HUES64 (cell line): ENCODE data around the gene FTSJ3.

ENCODE experiments used
- H3K27ac ChIP-seq: 2 replicates; pipeline ENCODE4 v1.7.0; 2013; ENCODE audit warnings: low read depth, low read length, inconsistent platforms
- H3K27me3 ChIP-seq: 2 replicates; pipeline ENCODE4 v1.6.1; 2013; ENCODE audit warnings: mild to moderate bottlenecking, low read length; ENCODE audit not compliant: insufficient read depth
- H3K36me3 ChIP-seq: 2 replicates; pipeline ENCODE4 v1.6.1; 2013; ENCODE audit warnings: mild to moderate bottlenecking, low read length; ENCODE audit not compliant: insufficient read depth
- H3K4me1 ChIP-seq: 2 replicates; pipeline ENCODE4 v1.6.1; 2013; ENCODE audit warnings: mild to moderate bottlenecking, low read length, moderate library complexity; ENCODE audit not compliant: insufficient read depth
- H3K4me3 ChIP-seq: 2 replicates; pipeline ENCODE4 v1.5.1; 2013; ENCODE audit warnings: mild to moderate bottlenecking, low read length, moderate library complexity
- H3K9ac ChIP-seq: 2 replicates; pipeline ENCODE4 v1.6.1; 2013; ENCODE audit warnings: mild to moderate bottlenecking, low read depth, low read length
- H3K9me3 ChIP-seq: 2 replicates; pipeline ENCODE4 v1.6.1; 2013; ENCODE audit warnings: low read depth, low read length; ENCODE audit not compliant: insufficient read depth
- WGBS: fragments of 150-250, 120-280 bp; methylation state at CpG from one replicate; pipeline ENCODE4 v1.1.7; 2013; ENCODE audit warnings: missing lambda C conversion rate; 5-methylcytosine and 5-hydroxymethylcytosine counted together

The FTSJ3 gene

GRCh38 chr17:63842173-63842539 lies 14.7 kb upstream of the FTSJ3 start:
- H3K4me3 ChIP-seq: peak overlapping the region; percentile 85
- H3K9me3 ChIP-seq: no peaks in the 10 kb centered on the region
- peak overlapping the region; percentile 81 for H3K9ac ChIP-seq
- H3K36me3 ChIP-seq: no peaks in the 10 kb centered on the region
- peaks cover 21% of the 10 kb centered on the region; the same call in 1 of the 2 replicates for H3K27me3 ChIP-seq
- peak overlapping the region; percentile 33 for H3K27ac ChIP-seq
- under 1% methylated on average over 36 of the region's 36 CpGs for WGBS
- peaks cover 21% of the 10 kb centered on the region for H3K4me1 ChIP-seq

DNA sequence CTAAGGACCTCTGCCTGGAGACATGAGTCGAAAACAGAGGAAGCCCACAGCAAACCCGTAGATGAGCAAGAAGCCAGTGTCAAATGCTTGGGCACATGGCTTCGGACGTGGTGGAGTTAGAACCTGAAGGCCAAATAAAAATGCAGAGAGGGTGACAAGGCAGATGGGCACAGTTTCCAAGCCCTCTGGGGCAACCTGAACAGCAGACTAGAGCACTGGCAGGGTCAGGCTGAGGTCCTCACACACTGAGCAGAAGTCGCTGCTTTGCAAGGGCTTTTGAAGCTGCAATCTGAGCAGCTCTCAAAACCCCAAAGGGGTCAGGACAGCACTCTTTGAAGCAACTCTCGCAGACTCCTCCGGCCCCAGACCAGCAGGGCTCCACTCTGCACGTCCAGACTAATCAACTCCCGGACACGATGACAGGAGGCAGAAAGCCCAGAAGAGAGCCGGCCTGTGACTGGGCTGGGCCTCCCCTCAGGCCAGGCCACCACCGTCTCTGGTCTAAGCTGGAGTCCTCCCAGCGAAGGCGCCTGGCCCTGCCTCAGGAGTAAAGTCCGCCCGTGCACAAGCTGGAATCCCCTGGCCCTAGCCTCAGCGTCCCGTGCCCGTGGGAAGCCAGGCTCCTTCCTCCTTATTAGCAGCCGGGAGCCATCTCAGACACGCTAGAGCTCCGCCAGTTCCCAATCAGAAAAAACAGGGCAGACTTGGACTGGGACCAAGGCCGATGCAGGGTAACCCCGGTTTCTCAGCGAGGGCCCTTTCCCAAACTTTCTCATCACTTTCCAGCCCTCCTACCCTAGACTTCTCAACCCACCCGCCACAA lies 14.1 kb upstream of the FTSJ3 start:
- H3K27me3 ChIP-seq: peaks cover 15% of the 10 kb centered on the region; the same call in 1 of the 2 replicates
- H3K4me1 ChIP-seq: peaks cover 21% of the 10 kb centered on the region
- peak overlapping the region; percentile 33 for H3K27ac ChIP-seq
- WGBS: 17% methylated on average over 26 of the region's 26 CpGs
- peak overlapping the region; percentile 85 for H3K4me3 ChIP-seq
- peaks cover 6% of the 10 kb centered on the region; the same call in 1 of the 2 replicates for H3K36me3 ChIP-seq
- peak overlapping the region; percentile 81 for H3K9ac ChIP-seq
- H3K9me3 ChIP-seq: no peaks in the 10 kb centered on the region

DNA sequence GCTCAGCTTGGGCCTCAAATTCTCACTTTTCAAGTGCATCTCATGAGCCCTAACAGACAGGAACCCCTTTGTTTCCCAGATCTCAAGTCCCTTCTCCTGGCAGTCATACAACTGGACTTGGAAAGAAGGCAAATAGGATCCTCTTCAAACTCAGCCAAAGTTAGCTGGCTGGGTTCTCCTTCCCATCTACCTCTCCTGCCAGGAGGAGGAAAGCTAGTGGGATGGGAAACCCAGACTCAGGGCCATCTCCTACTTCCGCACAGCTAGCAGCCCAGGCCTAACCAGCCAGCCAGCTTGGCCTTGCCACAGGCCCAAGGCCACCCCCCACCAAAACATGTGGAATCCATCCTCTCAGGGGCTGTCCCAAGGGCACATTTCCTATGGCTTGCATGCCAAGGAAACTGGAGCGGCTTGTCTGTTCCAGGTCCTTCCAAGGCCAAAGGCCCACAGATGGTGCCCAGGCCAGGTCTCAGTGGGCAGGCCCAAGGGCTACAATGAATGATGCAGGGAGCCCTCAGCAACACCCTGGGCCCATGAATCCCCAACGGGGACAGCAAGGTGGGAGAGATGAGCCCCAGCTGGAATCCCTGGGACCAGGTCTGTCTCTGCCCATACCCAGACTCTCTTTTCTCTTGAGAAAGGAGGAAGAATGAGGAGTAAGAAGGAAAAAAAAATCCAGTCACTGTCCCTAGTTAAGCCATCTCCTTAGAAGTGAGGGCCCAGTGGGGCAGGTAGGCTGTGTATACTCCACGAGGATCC lies 13.3 kb upstream of the FTSJ3 start:
- Histone ChIP-seq H3K9ac (peak overlapping the region; percentile 81; the same call in 1 of the 2 replicates), H3K36me3 (peaks cover 13% of the 10 kb centered on the region), H3K27ac (no peak overlapping the region), H3K4me1 (peaks cover 21% of the 10 kb centered on the region), H3K9me3 (no peaks in the 10 kb centered on the region), H3K27me3 (peaks cover 8% of the 10 kb centered on the region; the same call in 1 of the 2 replicates), H3K4me3 (peak overlapping the region; percentile 85)
- 91% methylated on average over 4 of the region's 4 CpGs for WGBS

DNA sequence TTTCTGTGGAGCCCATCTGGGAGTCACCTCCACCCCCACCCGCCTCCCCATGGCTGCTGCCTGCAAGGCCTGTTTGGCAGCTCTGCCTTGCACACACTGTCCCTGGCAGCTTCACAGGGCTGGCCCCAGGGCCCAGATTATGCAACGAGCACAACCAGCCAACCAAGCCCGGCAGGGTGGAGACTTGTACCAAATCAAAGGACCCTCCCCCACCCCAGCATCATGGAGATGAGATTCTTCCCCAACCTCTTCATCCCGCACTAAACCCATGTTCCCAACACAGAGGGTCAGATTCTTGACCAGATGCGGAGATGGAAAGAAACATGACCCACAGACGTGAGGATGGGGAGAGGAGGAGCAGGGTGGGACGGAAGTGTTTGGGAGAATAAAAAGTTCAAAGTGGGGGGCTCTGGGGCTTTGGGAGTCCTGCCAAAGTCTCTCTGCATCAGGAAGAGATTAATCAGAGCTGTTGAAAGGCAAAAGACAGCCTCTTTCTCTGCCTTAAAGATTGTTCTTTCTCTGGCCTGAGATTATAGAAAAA lies 11.2 kb upstream of the FTSJ3 start:
- Histone ChIP-seq H3K27me3 (no peaks in the 10 kb centered on the region), H3K27ac (peak overlapping the region; percentile 34; the same call in 1 of the 2 replicates), H3K9me3 (no peaks in the 10 kb centered on the region), H3K4me3 (no peak overlapping the region), H3K4me1 (peaks cover 21% of the 10 kb centered on the region), H3K36me3 (peaks cover 24% of the 10 kb centered on the region), H3K9ac (no peak overlapping the region)
- WGBS: 72% methylated on average over 7 of the region's 7 CpGs

- peaks cover 30% of the 10 kb centered on the region for H3K36me3 ChIP-seq
- H3K4me1 ChIP-seq: peaks cover 21% of the 10 kb centered on the region
- no peak overlapping the region for H3K9ac ChIP-seq
- no peak overlapping the region for H3K27ac ChIP-seq
- no peak overlapping the region for H3K4me3 ChIP-seq
- H3K27me3 ChIP-seq: no peaks in the 10 kb centered on the region
- no peaks in the 10 kb centered on the region for H3K9me3 ChIP-seq
- WGBS: 86% methylated on average over 5 of the region's 5 CpGs
These were observed 10.6 kb upstream of the FTSJ3 start for GRCh38 chr17:63837962-63838600.

GRCh38 chr17:63837480-63837879 lies 10.0 kb upstream of the FTSJ3 start:
- WGBS: 96% methylated on average over 12 of the region's 12 CpGs
- Histone ChIP-seq H3K4me1 (peaks cover 21% of the 10 kb centered on the region), H3K9me3 (no peaks in the 10 kb centered on the region), H3K36me3 (peaks cover 36% of the 10 kb centered on the region), H3K27me3 (no peaks in the 10 kb centered on the region), H3K9ac (no peak overlapping the region), H3K4me3 (no peak overlapping the region), H3K27ac (no peak overlapping the region)

DNA sequence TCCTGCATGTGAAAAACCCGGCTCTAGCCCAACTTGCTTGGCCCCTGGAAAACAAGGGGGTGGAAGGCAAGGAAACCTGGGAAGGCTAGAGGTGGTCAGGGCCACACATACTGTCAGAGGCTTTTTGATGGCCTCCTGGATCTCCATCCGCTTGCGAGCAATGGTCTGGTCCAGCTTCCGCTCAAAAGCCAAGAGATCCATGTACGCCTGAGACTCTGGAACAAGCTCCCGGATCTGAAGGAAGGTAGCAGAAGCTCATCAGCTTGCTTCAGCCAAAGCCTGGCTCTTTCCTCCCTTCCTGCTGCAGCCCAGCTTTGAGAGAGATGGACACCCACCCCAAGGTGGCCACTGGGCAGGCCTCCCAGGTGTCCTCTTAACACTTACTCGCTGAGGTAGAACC lies 9.3 kb upstream of the FTSJ3 start:
- no peak overlapping the region for H3K4me3 ChIP-seq
- H3K9ac ChIP-seq: no peak overlapping the region
- peaks cover 42% of the 10 kb centered on the region for H3K36me3 ChIP-seq
- H3K4me1 ChIP-seq: peaks cover 21% of the 10 kb centered on the region
- 97% methylated on average over 7 of the region's 7 CpGs for WGBS
- H3K9me3 ChIP-seq: no peaks in the 10 kb centered on the region
- no peak overlapping the region for H3K27ac ChIP-seq
- no peaks in the 10 kb centered on the region for H3K27me3 ChIP-seq

DNA sequence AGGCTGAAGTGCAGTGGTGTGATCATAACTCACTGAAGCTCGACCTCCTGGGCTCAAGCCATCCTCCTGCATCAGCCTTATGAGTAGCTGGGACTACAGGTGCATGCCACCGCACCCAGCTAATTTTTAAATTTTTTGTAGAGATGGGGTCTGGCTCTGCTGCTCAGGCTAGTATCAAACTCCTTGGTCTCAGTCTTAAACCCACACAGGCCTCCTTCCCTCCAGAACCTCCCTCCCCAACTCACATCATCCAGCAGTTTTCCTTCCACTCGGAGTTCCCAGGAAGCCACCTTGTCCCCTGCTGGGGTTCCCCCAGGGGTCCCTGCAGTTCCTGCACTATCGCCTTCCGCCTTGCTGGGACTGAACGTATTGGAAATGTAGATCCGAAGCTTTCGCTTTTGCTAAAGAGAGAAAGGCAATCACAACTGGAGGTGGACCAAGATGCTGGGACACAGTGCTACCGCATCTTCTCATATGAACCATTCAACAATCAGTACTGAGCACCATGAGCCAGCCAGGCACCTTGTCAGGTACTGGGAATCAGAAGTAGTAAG lies 7.8 kb upstream of the FTSJ3 start:
- H3K27me3 ChIP-seq: no peaks in the 10 kb centered on the region
- no peaks in the 10 kb centered on the region for H3K9me3 ChIP-seq
- no peak overlapping the region for H3K9ac ChIP-seq
- WGBS: 89% methylated on average over 9 of the region's 9 CpGs
- no peak overlapping the region for H3K27ac ChIP-seq
- H3K4me1 ChIP-seq: peaks cover 15% of the 10 kb centered on the region
- peaks cover 58% of the 10 kb centered on the region for H3K36me3 ChIP-seq
- no peak overlapping the region for H3K4me3 ChIP-seq

DNA sequence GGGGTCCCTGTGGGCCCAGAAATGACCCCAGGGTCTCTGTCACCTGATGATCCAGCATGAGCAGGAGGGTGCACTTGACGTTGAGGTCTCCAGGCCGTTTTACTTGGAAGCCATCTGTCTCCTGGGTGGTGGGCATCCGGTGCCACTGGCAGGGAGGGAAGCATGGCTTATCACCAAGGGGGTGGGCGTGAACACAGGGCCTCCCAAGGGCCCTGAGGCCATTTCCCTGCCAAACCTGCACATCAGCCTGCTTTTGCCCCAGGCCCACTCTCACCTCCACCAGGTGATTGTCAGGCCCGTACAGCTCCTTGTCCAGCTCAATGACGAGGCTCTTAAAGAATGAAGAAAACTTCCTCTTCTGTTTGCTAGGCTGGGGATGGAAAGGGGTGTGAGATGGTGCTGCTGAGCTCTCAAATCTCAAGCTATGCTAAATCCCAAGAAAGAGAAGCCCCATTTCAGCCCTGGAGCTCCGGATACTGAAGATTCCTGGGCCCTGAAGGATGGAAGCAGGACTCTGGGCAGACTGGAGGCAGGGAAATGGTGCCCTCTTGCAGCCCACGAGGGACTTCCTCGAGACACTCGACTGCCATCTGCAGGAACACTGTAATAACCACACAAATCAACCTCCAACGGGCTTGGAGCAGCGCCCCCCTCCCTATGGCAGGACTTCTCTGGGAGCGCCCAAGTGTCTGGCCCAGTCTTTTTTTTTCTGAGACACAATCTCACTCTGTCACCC lies 7.1 kb upstream of the FTSJ3 start:
- H3K27ac ChIP-seq: no peak overlapping the region
- no peaks in the 10 kb centered on the region for H3K27me3 ChIP-seq
- H3K36me3 ChIP-seq: peaks cover 65% of the 10 kb centered on the region
- H3K4me3 ChIP-seq: no peak overlapping the region
- H3K9me3 ChIP-seq: no peaks in the 10 kb centered on the region
- H3K4me1 ChIP-seq: peaks cover 15% of the 10 kb centered on the region
- 68% methylated on average over 13 of the region's 13 CpGs for WGBS
- no peak overlapping the region for H3K9ac ChIP-seq

- no peaks in the 10 kb centered on the region for H3K27me3 ChIP-seq
- H3K36me3 ChIP-seq: peaks cover 72% of the 10 kb centered on the region
- H3K27ac ChIP-seq: no peak overlapping the region
- no peaks in the 10 kb centered on the region for H3K9me3 ChIP-seq
- H3K9ac ChIP-seq: no peak overlapping the region
- WGBS: 96% methylated on average over 15 of the region's 15 CpGs
- H3K4me1 ChIP-seq: peaks cover 7% of the 10 kb centered on the region
- H3K4me3 ChIP-seq: no peak overlapping the region
These were observed 6.4 kb upstream of the FTSJ3 start for GRCh38 chr17:63833741-63834373.
